ENCODE measurements around the gene BTNL2.
A peak's percentile ranks its signal among the peaks of the same experiment; 100 is the strongest.

BTNL2 gene

DNA sequence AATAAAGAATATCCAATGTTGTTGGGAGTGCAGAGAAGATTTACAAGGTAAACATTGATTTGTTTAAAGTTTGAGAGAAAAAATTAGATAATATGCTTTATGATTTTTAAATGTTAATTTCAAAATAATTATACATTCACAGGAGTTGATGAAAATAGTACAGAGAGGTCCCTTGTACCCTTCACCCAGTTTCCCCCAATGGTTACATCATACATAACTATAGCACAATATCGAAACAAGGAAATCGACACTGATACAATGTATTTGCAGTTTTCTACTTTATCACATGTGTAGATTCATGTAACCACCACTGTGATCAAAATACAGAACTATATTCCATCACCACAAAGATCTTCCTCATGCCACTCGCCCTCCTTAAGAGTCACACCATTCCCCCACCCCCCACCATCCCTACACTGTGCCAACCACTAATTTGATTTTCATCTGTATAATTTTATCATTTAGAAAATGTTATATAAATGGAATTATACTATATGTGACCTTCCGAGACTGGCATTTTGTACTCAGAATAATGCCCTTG is 21.0 kb upstream of the BTNL2 start:
- TF ChIP-seq CTCF (conservative IDR thresholded peaks at IDR 0.05), result no peak
- H3K27ac ChIP-seq, result no peak overlapping the region

DNA sequence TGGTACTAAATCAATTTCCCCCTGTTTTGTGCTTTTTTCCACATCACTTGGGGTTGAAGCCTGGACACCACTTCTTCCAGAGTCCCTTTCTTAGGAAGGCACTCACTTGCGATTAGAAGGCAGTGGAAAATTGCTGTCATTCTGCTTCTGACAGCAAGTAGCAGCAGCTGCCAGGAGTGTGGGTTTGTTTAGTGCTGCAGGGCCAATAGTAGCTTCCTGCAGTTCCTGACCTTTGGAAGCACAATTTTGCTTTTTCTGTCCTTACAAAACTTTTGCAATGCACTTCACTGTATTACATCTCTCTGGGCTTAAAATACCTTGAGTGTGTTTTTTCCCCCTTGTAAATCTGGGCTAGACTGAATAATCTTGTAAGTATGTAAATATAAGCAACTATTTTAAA is 20.2 kb upstream of the BTNL2 start:
- no peak overlapping the region for H3K27ac ChIP-seq
- no peak for TF ChIP-seq CTCF (conservative IDR thresholded peaks at IDR 0.05)

- no peak for TF ChIP-seq CTCF (conservative IDR thresholded peaks at IDR 0.05)
- H3K27ac ChIP-seq, result no peak overlapping the region
Measured at GRCh38 chr6:32426338-32426737, 19.4 kb upstream of the BTNL2 start.

DNA sequence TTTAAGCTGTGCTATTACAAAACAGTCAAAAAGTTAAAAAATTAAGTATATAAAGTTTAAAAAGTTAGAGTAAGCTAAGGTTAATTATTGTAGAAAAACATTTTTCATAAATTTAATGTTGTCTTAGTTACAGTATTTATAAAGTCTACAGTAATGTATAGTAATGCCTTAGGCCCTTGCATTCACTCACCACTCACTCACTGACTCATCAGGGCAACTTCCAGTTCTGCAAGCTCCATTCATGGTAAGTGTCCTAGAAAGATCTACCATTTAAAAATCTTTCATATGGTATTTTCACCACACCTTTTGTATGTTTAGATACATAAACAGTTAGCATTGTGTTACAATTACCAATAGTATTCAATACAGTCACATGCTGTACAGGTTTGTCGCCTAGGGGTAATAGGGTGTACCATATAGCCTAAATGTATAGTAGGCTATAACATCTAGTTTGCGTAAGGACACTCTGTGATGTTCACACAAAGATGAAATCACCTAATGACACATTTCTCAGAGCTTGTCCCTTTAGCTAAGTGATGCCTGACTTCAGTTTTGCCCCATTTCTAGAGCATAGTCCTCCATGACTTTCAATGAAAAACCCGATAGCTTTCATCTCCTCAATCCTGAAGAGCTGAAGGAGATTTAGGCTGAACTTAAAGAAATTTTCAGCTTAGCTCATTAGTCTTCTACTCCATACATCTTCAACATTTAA is 17.8 kb upstream of the BTNL2 start:
- TF ChIP-seq CTCF (conservative IDR thresholded peaks at IDR 0.05), result no peak
- no peak overlapping the region for H3K27ac ChIP-seq

- no peak overlapping the region for H3K27ac ChIP-seq
- no peak for TF ChIP-seq CTCF (conservative IDR thresholded peaks at IDR 0.05)
Measured at GRCh38 chr6:32416036-32416435, 9.1 kb upstream of the BTNL2 start.

DNA sequence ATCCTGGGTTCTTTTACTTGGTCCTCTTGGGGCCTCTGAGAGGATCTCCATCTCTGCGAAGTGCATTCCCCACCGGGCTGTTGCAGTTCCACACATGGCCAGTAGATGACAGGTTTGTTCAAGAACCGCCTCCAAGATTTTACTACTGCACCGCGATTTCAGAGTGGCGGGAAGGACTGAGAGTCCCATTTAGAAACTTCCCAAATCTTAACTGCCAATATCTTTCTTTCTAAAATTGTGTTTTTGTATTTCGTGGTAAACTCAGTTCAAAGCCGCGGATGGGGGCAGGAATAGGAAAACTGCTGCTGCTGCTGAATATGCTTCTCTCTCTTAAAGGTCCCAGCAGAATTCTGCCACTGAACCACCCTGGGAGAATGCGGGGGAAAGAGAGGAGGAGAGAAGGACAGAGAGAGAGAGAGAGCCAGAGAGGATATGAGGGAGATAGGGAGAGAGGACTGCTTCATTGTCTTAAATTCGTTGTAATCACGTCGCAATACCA is 8.6 kb upstream of the BTNL2 start:
- no peak overlapping the region for H3K27ac ChIP-seq
- peak; percentile 98 for TF ChIP-seq CTCF (conservative IDR thresholded peaks at IDR 0.05)

- peak; percentile 94 for TF ChIP-seq CTCF (conservative IDR thresholded peaks at IDR 0.05)
- peak overlapping the region; percentile 62 for H3K27ac ChIP-seq
Measured at GRCh38 chr6:32413427-32414047, 6.6 kb upstream of the BTNL2 start.

Data from VCaP (cell line).